Activated CD4-positive, alpha-beta T cell treated with anti-CD3 and anti-CD28 coated beads for 36 hours (primary cell): ENCODE measurements around the gene RPL11. TPM values are rescaled to one million over a fixed set of nuclear protein-coding genes. Genes with fewer than 3 reads are reported as not detected.

Experiments
- ATAC-seq: fragments of 200-7000 bp; cut with Tn5 transposase; one replicate; pipeline ENCODE4 v1.10.0; 2021; ENCODE audit warnings: mild to moderate bottlenecking, moderate library complexity
- CTCF ChIA-PET: fragments of 350-600 bp; sonication (Branson Sonifier 250); formaldehyde crosslinking; loops from one replicate; lab custom pipeline; 2021; ENCODE audit warnings: antibody characterized with exemption; lab: Charles Lee
- POLR2A ChIA-PET: fragments of 350-600 bp; sonication (Branson Sonifier 250); formaldehyde crosslinking; loops from one replicate; lab custom pipeline; 2021; ENCODE audit warnings: antibody characterized with exemption, inconsistent platforms; lab: Charles Lee
- DNase-seq: peaks from one replicate; pipeline ENCODE4 v3.0.0-alpha.2; 2020
- H3K27ac Mint-ChIP-seq: one replicate; pipeline ENCODE4 v1.8.0; 2021; ENCODE audit warnings: mixed read lengths
- H3K27me3 Mint-ChIP-seq: one replicate; pipeline ENCODE4 v1.8.0; 2021; ENCODE audit warnings: mixed read lengths
- H3K36me3 Mint-ChIP-seq: one replicate; pipeline ENCODE4 v1.8.0; 2021; ENCODE audit warnings: low read depth, mixed read lengths
- H3K4me1 Mint-ChIP-seq: one replicate; pipeline ENCODE4 v1.8.0; 2021; ENCODE audit warnings: mixed read lengths
- H3K4me3 Mint-ChIP-seq: one replicate; pipeline ENCODE4 v1.8.0; 2021; ENCODE audit warnings: mild to moderate bottlenecking, moderate library complexity, mixed read lengths
- H3K9me3 Mint-ChIP-seq: one replicate; pipeline ENCODE4 v1.8.0; 2021; ENCODE audit warnings: low read depth, mixed read lengths
- intact Hi-C, 2 experiments: fragments of 100-400 bp; cut with DNase I in 1 of 2; cut with micrococcal nuclease in 1 of 2; formaldehyde crosslinking; loops; one replicate each; pipeline versions ENCODE4 v1.14.2 to v1.15.1; 2022 to 2024; cut with DNase I, micrococcal nuclease
- total RNA-seq, 2 experiments: library from RNA; stranded (reverse); gene quantifications; one replicate each; pipeline ENCODE4 v1.2.3, GENCODE V29; 2021

Gene RPL11
- total RNA-seq, 2 experiments from 2014 or later = 1,003 to 1,481 TPM

DNA sequence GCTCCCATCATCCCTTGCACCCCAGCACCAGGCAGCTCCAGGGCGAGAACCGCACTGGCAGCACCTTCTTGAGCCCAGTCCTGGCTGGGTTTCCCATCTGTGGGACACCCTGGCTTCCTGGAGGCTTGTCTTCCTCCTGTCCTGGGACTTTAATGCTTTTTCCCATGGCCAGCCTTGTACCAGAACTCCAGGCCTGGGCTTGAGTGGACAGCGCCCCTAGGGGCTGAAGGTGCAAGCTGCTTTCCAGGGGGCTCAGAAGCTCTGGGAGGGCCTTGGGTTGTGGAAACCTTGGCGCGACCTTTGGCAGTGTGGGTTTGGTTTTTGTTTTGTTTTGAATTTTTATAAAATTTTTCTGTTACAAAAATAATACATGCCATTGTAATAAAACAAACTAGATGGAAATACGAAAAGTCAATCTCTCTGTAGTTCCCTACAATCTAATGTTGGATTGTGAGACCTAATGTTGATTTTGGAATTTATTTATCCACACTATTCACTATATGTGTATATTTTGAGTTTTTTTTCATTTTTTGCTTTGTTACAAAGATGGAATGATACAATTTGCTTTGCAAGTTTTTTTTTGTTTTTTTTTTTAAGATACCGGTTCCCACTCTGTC lies 33.8 kb upstream of the RPL11 start:
- no peaks in the 10 kb centered on the region for H3K27me3 Mint-ChIP-seq
- no peak overlapping the region for H3K27ac Mint-ChIP-seq
- intact Hi-C loops = no loop called here
- CTCF ChIA-PET = interaction anchor here (0.6 to 4.0 kb wide), 14 partner anchors 12 to 188 kb away, joined by 3 to 21 read pairs (median 6); partner anchors contain the start of gene RPL11
- ATAC-seq (peak; percentile 91), DNase-seq (peak; percentile 72)
- H3K4me1 Mint-ChIP-seq = no peaks in the 10 kb centered on the region
- no peaks in the 10 kb centered on the region for H3K36me3 Mint-ChIP-seq
- H3K4me3 Mint-ChIP-seq = no peak overlapping the region
- no peaks in the 10 kb centered on the region for H3K9me3 Mint-ChIP-seq
- POLR2A ChIA-PET = interaction anchor here (0.7 kb wide), 1 partner anchor 66 kb away, joined by 3 read pairs; no protein-coding TSS in a partner anchor

- no peak overlapping the region for H3K27ac Mint-ChIP-seq
- no peak overlapping the region for H3K4me3 Mint-ChIP-seq
- no peaks in the 10 kb centered on the region for H3K9me3 Mint-ChIP-seq
- peaks cover 6% of the 10 kb centered on the region for H3K4me1 Mint-ChIP-seq
- intact Hi-C loops = no loop called here
- POLR2A ChIA-PET = no interaction called here
- H3K27me3 Mint-ChIP-seq = no peaks in the 10 kb centered on the region
- ATAC-seq (no peak), DNase-seq (no peak)
- CTCF ChIA-PET = interaction anchor here (1.2 to 1.5 kb wide), 2 partner anchors 10 to 121 kb away, joined by 3 to 5 read pairs; no protein-coding TSS in a partner anchor
- no peaks in the 10 kb centered on the region for H3K36me3 Mint-ChIP-seq
These were observed 30.9 kb upstream of the RPL11 start for GRCh38 chr1:23660671-23661070.

DNA sequence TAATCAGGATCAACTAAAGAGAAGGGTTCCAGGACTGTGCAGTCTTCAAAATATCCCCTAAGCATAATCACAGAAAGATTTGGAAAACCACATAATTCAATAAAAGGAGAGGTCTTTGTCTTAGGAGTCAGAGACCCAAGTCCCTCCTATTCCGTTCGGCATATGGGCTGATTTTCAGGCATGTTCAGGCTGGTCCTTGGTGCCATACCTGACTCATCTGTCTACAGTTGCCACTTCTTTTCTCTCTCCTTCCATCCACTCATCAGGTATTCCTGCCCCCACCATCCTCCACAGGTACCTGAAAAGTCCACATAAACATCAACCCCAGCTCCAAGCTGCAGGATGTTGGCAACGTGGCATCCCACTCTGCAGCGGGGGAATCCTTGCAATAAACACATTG lies 29.7 kb upstream of the RPL11 start:
- intact Hi-C loops = no loop called here
- ChIA-PET POLR2A (interaction anchor here (0.7 kb wide), 1 partner anchor 51 kb away, joined by 3 read pairs; no protein-coding TSS in a partner anchor), CTCF (interaction anchor here (0.6 to 1.2 kb wide), 4 partner anchors 69 to 446 kb away, joined by 3 to 5 read pairs (median 3); no protein-coding TSS in a partner anchor)
- H3K4me1 Mint-ChIP-seq = peaks cover 6% of the 10 kb centered on the region
- no peak overlapping the region for H3K4me3 Mint-ChIP-seq
- no peak for DNase-seq
- H3K27me3 Mint-ChIP-seq = no peaks in the 10 kb centered on the region
- no peaks in the 10 kb centered on the region for H3K36me3 Mint-ChIP-seq
- no peak overlapping the region for H3K27ac Mint-ChIP-seq
- ATAC-seq = no peak
- no peaks in the 10 kb centered on the region for H3K9me3 Mint-ChIP-seq

DNA sequence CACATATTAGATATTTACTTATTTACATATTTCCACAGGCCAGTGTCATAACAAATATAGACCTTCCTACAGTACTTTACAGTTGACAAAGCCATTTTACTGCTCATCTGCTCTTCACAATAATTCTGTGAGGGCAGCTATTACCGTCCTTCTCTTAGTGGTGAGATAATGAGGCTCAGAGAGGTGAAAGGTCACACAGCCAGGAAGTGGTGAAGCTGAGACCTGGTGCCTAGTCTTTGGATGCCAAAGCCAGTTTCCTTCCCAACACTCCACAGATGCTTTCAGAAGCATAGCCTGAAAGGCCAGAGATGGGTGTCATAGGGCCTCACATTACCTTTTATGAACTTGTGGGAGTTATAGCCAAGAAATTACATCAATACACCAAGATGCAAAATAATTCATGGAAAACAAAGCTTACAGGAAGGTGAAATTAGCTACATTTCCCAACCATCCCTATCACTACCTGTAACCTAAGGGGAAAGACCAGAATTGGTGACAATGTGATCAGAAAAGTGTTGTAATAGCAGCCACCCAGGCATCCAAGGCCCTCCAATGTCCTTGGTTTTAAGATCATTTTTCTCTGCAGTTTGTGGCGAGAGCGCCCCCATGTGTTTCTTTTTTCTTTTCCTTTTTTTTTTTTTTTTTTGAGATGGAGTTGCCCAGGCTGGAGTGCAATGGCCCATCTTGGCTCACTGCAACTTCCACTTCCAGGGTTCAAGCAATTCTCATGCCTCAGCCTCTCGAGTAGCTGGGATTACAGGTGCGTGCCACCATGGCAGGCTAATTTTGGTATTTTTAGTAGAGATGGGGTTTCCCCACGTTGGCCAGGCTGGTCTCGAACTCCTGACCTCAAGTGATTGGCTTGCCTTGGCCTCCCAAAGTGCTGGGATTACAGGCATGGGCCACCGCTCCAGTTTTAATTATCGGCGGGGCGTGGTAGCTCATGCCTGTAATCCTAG lies 26.5 kb upstream of the RPL11 start:
- CTCF ChIA-PET = interaction anchor here (0.5 to 2.6 kb wide), 17 partner anchors 8 to 1143 kb away, joined by 3 to 13 read pairs (median 4); partner anchors contain the start of gene RPL11
- no peaks in the 10 kb centered on the region for H3K9me3 Mint-ChIP-seq
- POLR2A ChIA-PET = interaction anchor here (0.6 kb wide), 1 partner anchor 30 kb away, joined by 3 read pairs; no protein-coding TSS in a partner anchor
- intact Hi-C loops = loop anchor here in 1 of 2 experiments (1.0 to 2.0 kb wide), 2 partner anchors 121 to 168 kb away; no protein-coding TSS in a partner anchor
- DNase-seq = peak; percentile 47
- peak; percentile 49 for ATAC-seq
- H3K27me3 Mint-ChIP-seq = no peaks in the 10 kb centered on the region
- peaks cover 6% of the 10 kb centered on the region for H3K4me1 Mint-ChIP-seq
- no peak overlapping the region for H3K4me3 Mint-ChIP-seq
- H3K36me3 Mint-ChIP-seq = no peaks in the 10 kb centered on the region
- no peak overlapping the region for H3K27ac Mint-ChIP-seq

- H3K9me3 Mint-ChIP-seq = no peaks in the 10 kb centered on the region
- no peak overlapping the region for H3K27ac Mint-ChIP-seq
- ChIA-PET POLR2A (no interaction called here), CTCF (interaction anchor here (0.6 to 1.2 kb wide), 6 partner anchors 12 to 189 kb away, joined by 3 to 6 read pairs (median 4); no protein-coding TSS in a partner anchor)
- H3K4me3 Mint-ChIP-seq = no peak overlapping the region
- no peaks in the 10 kb centered on the region for H3K27me3 Mint-ChIP-seq
- no peak for DNase-seq
- intact Hi-C loops = no loop called here
- ATAC-seq = no peak
- H3K36me3 Mint-ChIP-seq = no peaks in the 10 kb centered on the region
- H3K4me1 Mint-ChIP-seq = peaks cover 6% of the 10 kb centered on the region
These were observed 24.2 kb upstream of the RPL11 start for GRCh38 chr1:23667411-23667810.

DNA sequence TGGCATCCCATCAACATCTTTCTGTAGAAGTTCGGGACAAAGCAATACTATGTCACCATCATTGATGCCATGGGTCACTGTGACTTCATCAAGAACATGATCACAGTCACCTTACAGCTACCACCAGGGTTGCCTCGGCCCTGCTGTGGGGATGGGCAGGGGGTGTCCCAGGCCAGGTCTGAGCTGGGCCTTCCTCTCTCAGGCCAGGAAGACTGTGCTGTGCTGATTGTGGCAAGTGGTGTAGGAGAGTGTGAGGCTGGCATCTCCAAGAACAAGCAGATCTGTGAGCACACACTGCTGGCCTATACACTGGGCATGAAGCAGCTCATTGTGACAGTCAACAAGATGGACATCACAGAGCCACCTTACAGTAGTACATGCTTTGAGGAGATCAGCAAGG lies 20.9 kb upstream of the RPL11 start:
- no peaks in the 10 kb centered on the region for H3K36me3 Mint-ChIP-seq
- intact Hi-C loops = no loop called here
- DNase-seq = no peak
- ChIA-PET CTCF (interaction anchor here (0.6 to 1.2 kb wide), 6 partner anchors 8 to 185 kb away, joined by 3 to 4 read pairs (median 3); no protein-coding TSS in a partner anchor), POLR2A (interaction anchor here (0.6 kb wide), 1 partner anchor 120 kb away, joined by 9 read pairs; no protein-coding TSS in a partner anchor)
- ATAC-seq = no peak
- H3K4me3 Mint-ChIP-seq = no peak overlapping the region
- H3K27ac Mint-ChIP-seq = no peak overlapping the region
- H3K27me3 Mint-ChIP-seq = no peaks in the 10 kb centered on the region
- no peaks in the 10 kb centered on the region for H3K4me1 Mint-ChIP-seq
- no peaks in the 10 kb centered on the region for H3K9me3 Mint-ChIP-seq

GRCh38 chr1:23673086-23673813 lies 18.4 kb upstream of the RPL11 start:
- CTCF ChIA-PET = interaction anchor here (0.6 to 1.1 kb wide), 4 partner anchors 9 to 134 kb away, joined by 3 to 4 read pairs (median 4); no protein-coding TSS in a partner anchor
- DNase-seq (peak; percentile 62), ATAC-seq (peak; percentile 47)
- POLR2A ChIA-PET = interaction anchor here (0.6 kb wide), 1 partner anchor 9 kb away, joined by 5 read pairs; no protein-coding TSS in a partner anchor
- Mint-ChIP-seq H3K27me3 (no peaks in the 10 kb centered on the region), H3K36me3 (no peaks in the 10 kb centered on the region), H3K27ac (no peak overlapping the region), H3K4me3 (no peak overlapping the region), H3K9me3 (no peaks in the 10 kb centered on the region), H3K4me1 (no peaks in the 10 kb centered on the region)
- intact Hi-C loops = no loop called here

- no peak overlapping the region for H3K4me3 Mint-ChIP-seq
- ATAC-seq = no peak
- no peak overlapping the region for H3K27ac Mint-ChIP-seq
- no peaks in the 10 kb centered on the region for H3K4me1 Mint-ChIP-seq
- DNase-seq = no peak
- CTCF ChIA-PET = interaction anchor here (0.7 to 1.5 kb wide), 3 partner anchors 23 to 455 kb away, joined by 3 to 6 read pairs (median 3); no protein-coding TSS in a partner anchor
- H3K9me3 Mint-ChIP-seq = no peaks in the 10 kb centered on the region
- intact Hi-C loops = no loop called here
- H3K27me3 Mint-ChIP-seq = peaks cover 7% of the 10 kb centered on the region
- POLR2A ChIA-PET = no interaction called here
- no peaks in the 10 kb centered on the region for H3K36me3 Mint-ChIP-seq
These were observed 11.8 kb upstream of the RPL11 start for GRCh38 chr1:23679815-23680214.

DNA sequence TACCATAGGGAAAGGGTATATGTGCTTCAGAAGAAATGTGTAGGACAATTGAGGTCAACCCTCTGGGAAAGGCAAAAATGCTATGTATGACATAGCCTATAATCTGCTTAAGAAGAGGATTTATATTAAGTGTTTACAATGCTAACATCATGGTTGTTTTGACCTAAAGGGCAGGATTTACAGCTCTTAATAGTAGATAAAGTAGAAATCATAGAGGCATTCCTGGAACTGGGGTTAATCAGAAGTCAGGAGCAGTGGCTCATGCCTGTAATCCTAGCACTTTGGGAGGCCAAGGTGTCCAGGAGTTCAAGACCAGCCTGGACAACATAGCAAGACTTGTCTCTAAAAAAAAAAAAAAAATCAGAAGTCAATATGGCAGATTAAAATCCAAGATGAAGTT lies 8.7 kb upstream of the RPL11 start:
- DNase-seq (no peak), ATAC-seq (no peak)
- POLR2A ChIA-PET = interaction anchor here (0.6 kb wide), 1 partner anchor 359 kb away, joined by 3 read pairs; no protein-coding TSS in a partner anchor
- Mint-ChIP-seq H3K36me3 (no peaks in the 10 kb centered on the region), H3K27ac (no peak overlapping the region), H3K4me1 (no peaks in the 10 kb centered on the region), H3K4me3 (no peak overlapping the region), H3K9me3 (no peaks in the 10 kb centered on the region), H3K27me3 (peaks cover 12% of the 10 kb centered on the region)
- intact Hi-C loops = no loop called here
- CTCF ChIA-PET = interaction anchor here (0.9 to 1.0 kb wide), 3 partner anchors 8 to 48 kb away, joined by 3 read pairs; no protein-coding TSS in a partner anchor

DNA sequence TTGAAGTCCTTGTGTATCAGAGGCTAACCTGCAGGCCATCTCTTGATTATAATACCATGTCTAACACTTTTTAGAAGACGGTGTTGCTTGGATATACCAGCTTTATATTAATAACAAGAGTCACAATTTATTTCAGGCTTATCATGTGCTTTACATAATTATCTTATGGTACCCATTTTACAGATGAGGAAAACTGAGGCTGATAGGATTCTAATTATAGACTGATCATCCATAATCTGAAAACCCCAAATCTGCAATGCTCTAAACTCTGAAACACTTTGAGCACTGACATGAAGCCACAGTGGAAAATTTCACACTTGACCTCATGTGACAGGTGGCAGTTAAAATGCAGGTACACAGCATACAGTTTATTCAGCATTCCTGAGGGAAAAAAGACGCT lies 7.2 kb upstream of the RPL11 start:
- ATAC-seq = no peak
- no peaks in the 10 kb centered on the region for H3K36me3 Mint-ChIP-seq
- H3K4me3 Mint-ChIP-seq = no peak overlapping the region
- peaks cover 12% of the 10 kb centered on the region for H3K27me3 Mint-ChIP-seq
- intact Hi-C loops = no loop called here
- no peaks in the 10 kb centered on the region for H3K9me3 Mint-ChIP-seq
- POLR2A ChIA-PET = interaction anchor here (0.6 kb wide), 1 partner anchor 131 kb away, joined by 6 read pairs; no protein-coding TSS in a partner anchor
- CTCF ChIA-PET = interaction anchor here (0.6 kb wide), 1 partner anchor 53 kb away, joined by 4 read pairs; no protein-coding TSS in a partner anchor
- no peak for DNase-seq
- no peaks in the 10 kb centered on the region for H3K4me1 Mint-ChIP-seq
- H3K27ac Mint-ChIP-seq = no peak overlapping the region
